Measurements from ENCODE around the gene PDS5B.

DNA sequence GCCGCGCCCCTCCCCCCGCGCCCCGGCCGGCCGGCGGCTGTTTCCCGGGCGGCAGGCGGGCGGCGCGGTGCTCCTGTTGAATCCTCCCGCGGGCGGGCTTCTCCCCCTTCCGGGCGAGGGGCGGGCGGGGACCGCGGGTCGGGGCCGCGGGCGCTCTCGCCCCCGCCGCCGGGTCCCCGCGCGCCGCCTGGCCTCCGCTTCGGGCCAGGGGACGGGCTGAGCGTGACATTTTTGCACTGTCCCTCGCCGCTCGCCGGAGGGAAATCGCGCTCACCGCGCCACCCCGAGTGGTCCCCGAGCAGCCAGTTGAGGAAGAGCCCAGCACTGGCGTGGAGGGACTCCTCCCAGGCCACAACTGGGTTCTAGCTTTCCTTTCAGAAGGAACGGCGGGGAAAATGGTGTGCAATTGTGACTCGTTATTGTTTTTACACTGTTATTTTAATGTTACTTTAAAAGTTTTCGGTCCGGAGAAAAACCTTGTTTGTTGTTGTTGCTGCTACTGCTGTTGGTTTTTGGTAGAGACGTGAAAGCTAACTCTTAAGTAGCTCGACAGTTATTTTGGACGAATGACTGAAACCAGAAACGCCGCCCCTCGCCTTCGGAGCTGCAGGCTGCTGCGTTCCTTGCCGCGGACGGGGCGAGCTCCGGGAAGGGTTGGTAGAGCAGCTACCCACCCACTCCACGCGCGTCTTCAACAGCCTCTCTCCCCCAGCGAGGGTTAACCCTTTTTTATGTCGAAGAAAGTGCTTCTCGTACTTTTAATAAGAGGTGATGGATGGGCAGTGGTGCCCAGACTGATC is 959 bp downstream of the PDS5B start:
- TF ChIP-seq CTCF (IDR thresholded peaks at IDR 0.05; ENCODE audit: insufficient read depth, low read length, poor library complexity, severe bottlenecking) (no peak), EZH2phosphoT487 (conservative IDR thresholded peaks at IDR 0.05; ENCODE audit: low read length) (no peak)

All from SU-DHL-6 (cell line).